RWPE2 (cell line): Measurements from ENCODE around the gene CRIM1.

ENCODE experiments used
- ATAC-seq: fragments of 200-7000 bp; cut with Tn5 transposase; 3 replicates; pipeline ENCODE4 v1.9.1; 2021; ENCODE audit warnings: low read depth
- DNase-seq: peaks from one replicate; pipeline ENCODE4 v3.0.0-alpha.2; 2020; ENCODE audit warnings: low spot score
- H3K27ac ChIP-seq: fragments of 450-650 bp; 2 replicates; pipeline ENCODE4 v1.5.1; 2017; ENCODE audit warnings: mild to moderate bottlenecking; ENCODE audit not compliant: poor library complexity, severe bottlenecking
- H3K27me3 ChIP-seq: fragments of 250-450 bp; sonication (Bioruptor Pico); 2 replicates; pipeline ENCODE4 v1.5.1; 2021; ENCODE audit warnings: mild to moderate bottlenecking, moderate library complexity; ENCODE audit not compliant: insufficient read depth, poor library complexity, severe bottlenecking
- H3K36me3 ChIP-seq: fragments of 250-450 bp; sonication (Bioruptor Pico); 2 replicates; pipeline ENCODE4 v1.5.1; 2020; ENCODE audit warnings: low read depth, mild to moderate bottlenecking, moderate library complexity
- H3K4me1 ChIP-seq: fragments of 250-450 bp; sonication (Bioruptor Pico); 2 replicates; pipeline ENCODE4 v1.5.1; 2021; ENCODE audit warnings: mild to moderate bottlenecking, moderate library complexity; ENCODE audit not compliant: insufficient read depth, poor library complexity, severe bottlenecking
- H3K4me3 ChIP-seq: fragments of 250-450 bp; sonication (Bioruptor Pico); 2 replicates; pipeline ENCODE4 v1.5.1; 2021; ENCODE audit warnings: mild to moderate bottlenecking, moderate library complexity; ENCODE audit not compliant: severe bottlenecking
- H3K9me3 ChIP-seq: fragments of 250-450 bp; sonication (Bioruptor Pico); 2 replicates; pipeline ENCODE4 v1.5.1; 2021; ENCODE audit warnings: mild to moderate bottlenecking, moderate library complexity; ENCODE audit not compliant: severe bottlenecking
- TF ChIP-seq, protein P1 (sequence below): fragments of 450-650 bp; IDR thresholded peaks from one replicate; pipeline ENCODE4 v1.5.1; 2017; ENCODE audit warnings: mild to moderate bottlenecking, moderate library complexity; ENCODE audit not compliant: poor library complexity, severe bottlenecking

The CRIM1 gene

GRCh38 chr2:36385603-36386002, 30.0 kb downstream of the CRIM1 start:
- no peak overlapping the region for H3K4me3 ChIP-seq
- no peaks in the 10 kb centered on the region for H3K27me3 ChIP-seq
- DNase-seq (no peak), ATAC-seq (no peak)
- H3K9me3 ChIP-seq, result no peaks in the 10 kb centered on the region
- TF ChIP-seq, protein P1, sequence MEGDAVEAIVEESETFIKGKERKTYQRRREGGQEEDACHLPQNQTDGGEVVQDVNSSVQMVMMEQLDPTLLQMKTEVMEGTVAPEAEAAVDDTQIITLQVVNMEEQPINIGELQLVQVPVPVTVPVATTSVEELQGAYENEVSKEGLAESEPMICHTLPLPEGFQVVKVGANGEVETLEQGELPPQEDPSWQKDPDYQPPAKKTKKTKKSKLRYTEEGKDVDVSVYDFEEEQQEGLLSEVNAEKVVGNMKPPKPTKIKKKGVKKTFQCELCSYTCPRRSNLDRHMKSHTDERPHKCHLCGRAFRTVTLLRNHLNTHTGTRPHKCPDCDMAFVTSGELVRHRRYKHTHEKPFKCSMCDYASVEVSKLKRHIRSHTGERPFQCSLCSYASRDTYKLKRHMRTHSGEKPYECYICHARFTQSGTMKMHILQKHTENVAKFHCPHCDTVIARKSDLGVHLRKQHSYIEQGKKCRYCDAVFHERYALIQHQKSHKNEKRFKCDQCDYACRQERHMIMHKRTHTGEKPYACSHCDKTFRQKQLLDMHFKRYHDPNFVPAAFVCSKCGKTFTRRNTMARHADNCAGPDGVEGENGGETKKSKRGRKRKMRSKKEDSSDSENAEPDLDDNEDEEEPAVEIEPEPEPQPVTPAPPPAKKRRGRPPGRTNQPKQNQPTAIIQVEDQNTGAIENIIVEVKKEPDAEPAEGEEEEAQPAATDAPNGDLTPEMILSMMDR, result no peak
- peak overlapping the region; percentile 76 for H3K27ac ChIP-seq
- peaks cover 39% of the 10 kb centered on the region for H3K36me3 ChIP-seq
- H3K4me1 ChIP-seq, result peaks cover 50% of the 10 kb centered on the region

- no peaks in the 10 kb centered on the region for H3K27me3 ChIP-seq
- ATAC-seq (0 out of 3 replicates have a peak, but pooled peaks have one; percentile 23), DNase-seq (no peak)
- peaks cover 46% of the 10 kb centered on the region for H3K4me1 ChIP-seq
- no peaks in the 10 kb centered on the region for H3K9me3 ChIP-seq
- peak overlapping the region; percentile 76 for H3K27ac ChIP-seq
- TF ChIP-seq, protein P1, result no peak
- H3K4me3 ChIP-seq, result no peak overlapping the region
- H3K36me3 ChIP-seq, result peaks cover 34% of the 10 kb centered on the region
These were observed 31.8 kb downstream of the CRIM1 start for GRCh38 chr2:36387258-36387916.

DNA sequence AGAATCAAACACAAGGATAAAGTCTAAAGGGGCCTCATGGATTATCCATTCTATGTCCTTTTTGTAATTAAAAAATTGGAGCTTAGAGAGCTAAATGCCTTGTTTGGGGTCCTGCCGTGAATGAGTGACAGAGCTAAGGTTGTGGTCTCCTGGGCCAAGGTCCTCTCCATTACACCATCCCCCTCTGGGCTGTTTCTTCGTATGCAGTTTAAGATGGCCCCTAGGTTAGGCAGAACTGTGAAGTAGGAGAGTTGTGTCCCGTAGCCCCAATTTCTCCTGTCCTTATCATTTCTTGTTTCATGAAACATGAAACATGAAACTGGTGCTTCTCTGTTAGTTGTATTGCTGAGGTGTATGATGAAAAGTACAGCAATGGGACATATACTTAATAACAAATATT, 32.9 kb downstream of the CRIM1 start:
- H3K27ac ChIP-seq, result peak overlapping the region; percentile 76
- peaks cover 52% of the 10 kb centered on the region for H3K4me1 ChIP-seq
- H3K36me3 ChIP-seq, result peaks cover 27% of the 10 kb centered on the region; the same call in 1 of the 2 replicates
- DNase-seq (no peak), ATAC-seq (0 out of 3 replicates have a peak, but pooled peaks have one; percentile 5)
- H3K9me3 ChIP-seq, result no peaks in the 10 kb centered on the region
- H3K4me3 ChIP-seq, result no peak overlapping the region
- TF ChIP-seq, protein P1, result no peak
- H3K27me3 ChIP-seq, result no peaks in the 10 kb centered on the region

GRCh38 chr2:36389091-36389564, 33.5 kb downstream of the CRIM1 start:
- Histone ChIP-seq H3K4me1 (peaks cover 55% of the 10 kb centered on the region), H3K4me3 (no peak overlapping the region), H3K36me3 (peaks cover 24% of the 10 kb centered on the region; the same call in 1 of the 2 replicates), H3K27me3 (no peaks in the 10 kb centered on the region), H3K9me3 (no peaks in the 10 kb centered on the region), H3K27ac (peak overlapping the region; percentile 76)
- TF ChIP-seq, protein P1, result no peak
- DNase-seq (no peak), ATAC-seq (peak; percentile 40; the same call in 2 of the 3 replicates)

DNA sequence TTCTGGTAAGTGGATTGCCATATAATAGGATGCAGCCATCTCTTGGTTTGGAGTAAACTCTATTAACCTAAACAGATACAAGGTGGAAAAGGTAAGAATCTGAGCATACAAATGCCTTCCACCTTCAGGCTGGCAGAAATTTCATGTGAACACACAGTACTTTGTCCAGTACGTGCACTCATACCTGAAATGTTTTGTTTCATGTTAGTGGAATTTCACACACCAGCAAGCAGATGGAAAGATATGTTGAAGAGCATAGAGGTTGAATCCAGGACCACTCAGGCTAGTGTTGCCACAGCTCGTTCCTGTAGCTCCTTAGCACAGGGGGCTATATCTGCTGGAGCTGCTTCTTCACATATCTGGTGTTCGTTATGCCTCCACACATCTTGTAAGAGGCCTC, 34.0 kb downstream of the CRIM1 start:
- DNase-seq, result no peak
- H3K9me3 ChIP-seq, result no peaks in the 10 kb centered on the region
- peaks cover 59% of the 10 kb centered on the region for H3K4me1 ChIP-seq
- ATAC-seq, result no peak
- H3K36me3 ChIP-seq, result peaks cover 24% of the 10 kb centered on the region; the same call in 1 of the 2 replicates
- no peak overlapping the region for H3K4me3 ChIP-seq
- H3K27ac ChIP-seq, result peak overlapping the region; percentile 76
- TF ChIP-seq, protein P1, result no peak
- H3K27me3 ChIP-seq, result no peaks in the 10 kb centered on the region
